Measurements from ENCODE around the gene AREL1. TPM values are rescaled to one million over a fixed set of nuclear protein-coding genes. Genes with fewer than 3 reads are reported as not detected.

Gene AREL1
- total and polyA plus RNA-seq, 2 of the 8 experiments (the other 6 are each of a cell fraction or from before 2014, with no cell fraction given) = 31.4 to 49.1 TPM

DNA sequence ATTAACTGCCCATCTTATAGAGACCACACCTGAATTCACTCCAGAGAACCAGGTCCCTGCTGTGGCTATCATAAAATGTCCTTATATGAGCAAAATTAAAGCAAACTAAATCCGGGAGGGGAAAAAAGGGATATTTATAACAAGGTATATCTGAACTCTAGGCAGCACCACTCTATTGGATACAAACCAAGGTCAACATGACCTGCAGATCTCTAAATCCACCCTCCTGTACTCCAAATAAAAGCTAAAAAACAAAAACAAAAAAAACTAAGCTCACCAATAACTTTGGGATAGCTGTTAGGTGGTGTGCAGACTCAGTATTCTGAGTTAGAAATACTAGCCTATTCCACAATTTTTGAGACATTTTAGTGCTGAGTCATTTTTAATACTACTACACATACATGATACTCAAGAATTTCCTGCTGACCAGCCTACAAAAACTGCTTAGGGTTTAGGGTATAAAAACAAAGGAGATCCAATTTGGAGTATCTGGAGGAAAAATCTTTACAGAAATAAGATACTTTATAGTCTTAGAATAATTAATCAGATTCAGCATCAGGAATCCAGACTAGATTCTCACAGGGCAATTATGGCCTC, 54.2 kb downstream of the AREL1 start:
- H3K9me3 ChIP-seq (ENCODE audit: insufficient read depth in 2 of 2, low read depth in 1 of 2, low read length in 1 of 2) = no peaks in the 10 kb centered on the region
- no peaks in the 10 kb centered on the region for H3K79me2 ChIP-seq (ENCODE audit: control insufficient read depth in 1 of 2, insufficient read depth in 2 of 2, low read length in 2 of 2)

More for the DNA sequence above, 54.2 kb downstream of the AREL1 start:
- no peak overlapping the region for H3K56ac ChIP-seq (replicated peaks; ENCODE audit: insufficient read length, low read depth, low read length)
- CTCF ChIA-PET (ENCODE audit: partially characterized antibody) = interaction anchor here (0.6 kb wide), 2 partner anchors 14 to 19 kb away, joined by 3 to 4 read pairs; no protein-coding TSS in a partner anchor
- no peak overlapping the region for H2AFZ ChIP-seq (ENCODE audit: low read length)
- no peak for FAIRE-seq
- H4K20me1 ChIP-seq (replicated peaks in 1 of 2; ENCODE audit: control insufficient read depth in 1 of 2, insufficient read depth in 2 of 2, low read length in 2 of 2) = peaks cover 0 to 2% of the 10 kb centered on the region in 2 experiments
- DNase-seq (ENCODE audit: low read depth in 1 of 2, low spot score in 2 of 2) = no peak
- H3K9ac ChIP-seq (replicated peaks in 1 of 4; ENCODE audit: extremely low read depth in 1 of 4, low read depth in 3 of 4, low read length in 3 of 4) = no peak overlapping the region
- H3K14ac ChIP-seq (ENCODE audit: insufficient read length) = no peak overlapping the region
- no peak overlapping the region for H4K8ac ChIP-seq (ENCODE audit: extremely low read depth, insufficient read depth, low read length)
- H2BK12ac ChIP-seq (ENCODE audit: low read depth, low read length) = no peak overlapping the region
- no peak overlapping the region for H3K4ac ChIP-seq (replicated peaks; ENCODE audit: insufficient read length, low read depth, low read length)
- H2AK5ac ChIP-seq (ENCODE audit: low read depth, low read length) = no peak overlapping the region
- no peak overlapping the region for H3K18ac ChIP-seq (ENCODE audit: extremely low read depth, low read length)
- H3K27me3 ChIP-seq (replicated peaks in 1 of 4; ENCODE audit: control insufficient read depth in 3 of 4, extremely low read depth in 1 of 4, insufficient read depth in 3 of 4, low read length in 3 of 4) = no peaks in the 10 kb centered on the region
- H3K79me1 ChIP-seq (ENCODE audit: low read depth, low read length) = no peaks in the 10 kb centered on the region
- POLR2A ChIA-PET (ENCODE audit: partially characterized antibody) = no interaction called here
- H3K4me1 ChIP-seq (replicated peaks in 1 of 4; ENCODE audit: control insufficient read depth in 3 of 4, insufficient read depth in 4 of 4, low read length in 3 of 4) = no peaks in the 10 kb centered on the region
- no peak overlapping the region for H3K23ac ChIP-seq (ENCODE audit: insufficient read length)
- H2BK15ac ChIP-seq (ENCODE audit: low read length) = no peak overlapping the region
- no peak overlapping the region for H2BK120ac ChIP-seq (replicated peaks; ENCODE audit: low read depth, low read length)
- no peak overlapping the region for H3K27ac ChIP-seq (ENCODE audit: low read depth, low read length)
- H4K91ac ChIP-seq (replicated peaks; ENCODE audit: insufficient read length, low read length) = no peak overlapping the region
- H3K36me3 ChIP-seq (ENCODE audit: control insufficient read depth in 2 of 4, insufficient read depth in 4 of 4, low read length in 3 of 4) = peaks cover 4 to 25% (median 15%) of the 10 kb centered on the region in 4 experiments; a peak in 7 of 8 replicates
- no peak for TF ChIP-seq JUND (IDR thresholded peaks at IDR 0.05; ENCODE audit: low read length)
- no peak for TF ChIP-seq TBP (IDR thresholded peaks at IDR 0.05; ENCODE audit: low read depth, low read length)
- no peak for TF ChIP-seq KDM5A (IDR thresholded peaks at IDR 0.05; ENCODE audit: low read length)
- TF ChIP-seq BRCA1 (IDR thresholded peaks at IDR 0.05; ENCODE audit: low read depth, low read length) = no peak
- no peak overlapping the region for H3K4me2 ChIP-seq (ENCODE audit: insufficient read depth in 1 of 2, low read depth in 2 of 2, low read length in 2 of 2)
- H4K5ac ChIP-seq (ENCODE audit: insufficient read length, low read depth, low read length) = no peak overlapping the region
- no peak overlapping the region for H2BK5ac ChIP-seq (ENCODE audit: low read depth, low read length)
- H3K4me3 ChIP-seq (ENCODE audit: extremely low read depth in 1 of 4, insufficient read depth in 2 of 4, low read depth in 3 of 4, low read length in 4 of 4) = no peak overlapping the region
- no peaks in the 10 kb centered on the region for H3K23me2 ChIP-seq (ENCODE audit: low read depth, low read length)
- WGBS, 2 experiments (ENCODE audit: extremely low coverage in 1 of 2, insufficient coverage in 1 of 2, insufficient read length in 1 of 2, insufficient replicate concordance in 2 of 2, low coverage in 1 of 2, low lambda C conversion rate in 2 of 2, missing lambda C conversion rate in 1 of 2) = 94% methylated on average over 1 of the region's 1 CpG; no CpG with 5 or more reads in 1 of the 2 experiments
- H2BK20ac ChIP-seq (ENCODE audit: low read length) = no peak overlapping the region
